Fibroblast of skin of abdomen (primary cell): ENCODE results near the gene TUBB3. TPM values are rescaled to one million over a fixed set of nuclear protein-coding genes. Genes with fewer than 3 reads are reported as not detected.
"Not testable (repeated sequence)": the region's sequence is repeated elsewhere in the genome, so short reads cannot be mapped to it uniquely, and the experiment has no call there.

ENCODE experiments used
- DNase-seq: peaks from one replicate; pipeline ENCODE4 v3.0.0-alpha.2; 2013
- polyA plus RNA-seq, 2 experiments: library from polyadenylated mRNA; unstranded; fragments of 120-200 nt; gene quantifications; one replicate each; pipeline ENCODE4 v1.2.1, GENCODE V29; 2013; ENCODE audit not compliant: insufficient read length in 2 of 2

Gene TUBB3
- polyA plus RNA-seq (2013, experiment 1 of 2; ENCODE audit: insufficient read length), result 150 TPM
- 163 TPM for polyA plus RNA-seq (2013, experiment 2 of 2; ENCODE audit: insufficient read length)

DNA sequence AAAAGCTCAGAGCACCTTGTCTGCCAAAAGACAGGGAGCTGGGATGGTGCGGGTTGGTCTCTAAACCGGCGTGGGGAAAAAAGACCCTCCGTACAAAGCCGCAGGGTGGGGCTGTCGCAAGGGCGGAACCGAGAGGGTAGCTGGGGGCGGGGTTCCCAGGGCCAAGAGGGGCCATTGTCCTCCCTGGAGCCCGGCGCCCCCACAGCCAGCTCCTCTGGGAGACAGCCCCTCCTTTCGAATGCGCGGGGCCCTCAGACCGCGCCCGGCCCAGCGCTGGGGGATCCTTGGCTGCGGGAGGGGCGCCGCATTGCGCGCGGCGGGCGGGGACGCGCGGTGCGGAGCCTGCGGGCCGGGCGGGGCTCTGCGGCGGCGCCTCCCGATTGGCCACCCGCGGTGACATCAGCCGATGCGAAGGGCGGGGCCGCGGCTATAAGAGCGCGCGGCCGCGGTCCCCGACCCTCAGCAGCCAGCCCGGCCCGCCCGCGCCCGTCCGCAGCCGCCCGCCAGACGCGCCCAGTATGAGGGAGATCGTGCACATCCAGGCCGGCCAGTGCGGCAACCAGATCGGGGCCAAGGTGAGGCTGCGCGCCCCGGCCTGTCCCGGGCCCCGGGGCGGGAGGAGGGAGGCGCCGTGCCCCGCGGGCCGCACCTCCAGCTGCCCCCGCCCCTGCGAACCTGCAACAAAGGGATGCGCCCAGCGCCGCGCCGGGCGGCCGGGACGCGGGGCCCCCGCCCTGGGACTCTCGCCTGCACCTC, at the start of gene TUBB3:
Gene TUBB3 (plus strand): TSS at position 459 of the 756 bp plus-strand sequence. CDS start 60 bp downstream, at position 519.
- peak; percentile 90 for DNase-seq

DNA sequence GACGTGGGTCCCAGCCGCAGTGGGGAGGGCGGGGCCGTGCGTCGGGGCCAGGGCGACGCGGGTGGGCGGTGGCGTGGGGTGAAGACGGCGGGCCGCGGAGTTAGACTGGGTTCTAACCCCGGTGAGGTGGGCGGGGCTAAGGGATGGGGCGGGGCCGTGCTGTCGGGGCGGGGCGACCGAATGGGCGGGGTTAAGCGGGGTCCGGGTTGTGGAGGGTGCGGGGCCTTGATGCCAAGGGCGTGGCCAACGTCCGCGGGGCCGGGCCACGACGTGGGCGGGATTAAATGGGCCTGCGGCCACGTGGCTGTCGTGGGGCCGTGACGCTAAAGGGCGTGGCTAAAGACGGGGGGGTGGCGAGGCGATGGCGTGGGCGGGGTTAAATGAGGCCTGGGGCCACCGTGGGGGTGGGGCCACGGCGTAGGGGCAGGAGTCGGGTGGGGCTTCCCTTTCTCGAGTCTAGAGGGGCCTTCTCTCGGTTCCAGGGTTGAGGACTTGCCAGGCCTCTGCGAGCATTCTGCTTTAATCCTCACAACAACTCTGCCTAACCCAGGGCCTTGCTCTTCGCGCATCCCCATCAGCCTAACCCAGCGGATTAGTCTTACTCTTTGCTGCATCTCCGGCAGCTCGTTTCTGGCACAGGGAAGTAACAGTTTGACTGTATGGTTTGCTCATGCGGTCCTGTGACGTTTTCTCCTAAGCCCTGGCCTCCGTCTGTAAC, 49.0 kb upstream of the TUBB3 start:
- DNase-seq, result peak; percentile 95

DNA sequence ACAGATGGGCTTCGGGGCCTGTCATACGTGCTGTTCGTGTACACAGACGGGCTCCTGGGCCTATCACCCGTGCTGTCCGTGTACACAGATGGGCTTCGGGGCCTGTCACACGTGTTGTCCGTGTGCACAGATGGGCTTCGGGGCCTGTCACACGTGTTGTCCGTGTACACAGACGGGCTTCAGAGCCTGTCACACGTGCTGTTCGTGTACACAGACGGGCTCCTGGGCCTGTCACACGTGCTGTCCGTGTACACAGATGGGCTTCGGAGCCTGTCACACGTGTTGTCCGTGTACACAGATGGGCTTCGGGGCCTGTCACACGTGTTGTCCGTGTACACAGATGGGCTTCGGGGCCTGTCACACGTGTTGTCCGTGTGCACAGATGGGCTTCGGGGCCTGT, 44.0 kb upstream of the TUBB3 start:
- DNase-seq, result not testable (repeated sequence)

DNA sequence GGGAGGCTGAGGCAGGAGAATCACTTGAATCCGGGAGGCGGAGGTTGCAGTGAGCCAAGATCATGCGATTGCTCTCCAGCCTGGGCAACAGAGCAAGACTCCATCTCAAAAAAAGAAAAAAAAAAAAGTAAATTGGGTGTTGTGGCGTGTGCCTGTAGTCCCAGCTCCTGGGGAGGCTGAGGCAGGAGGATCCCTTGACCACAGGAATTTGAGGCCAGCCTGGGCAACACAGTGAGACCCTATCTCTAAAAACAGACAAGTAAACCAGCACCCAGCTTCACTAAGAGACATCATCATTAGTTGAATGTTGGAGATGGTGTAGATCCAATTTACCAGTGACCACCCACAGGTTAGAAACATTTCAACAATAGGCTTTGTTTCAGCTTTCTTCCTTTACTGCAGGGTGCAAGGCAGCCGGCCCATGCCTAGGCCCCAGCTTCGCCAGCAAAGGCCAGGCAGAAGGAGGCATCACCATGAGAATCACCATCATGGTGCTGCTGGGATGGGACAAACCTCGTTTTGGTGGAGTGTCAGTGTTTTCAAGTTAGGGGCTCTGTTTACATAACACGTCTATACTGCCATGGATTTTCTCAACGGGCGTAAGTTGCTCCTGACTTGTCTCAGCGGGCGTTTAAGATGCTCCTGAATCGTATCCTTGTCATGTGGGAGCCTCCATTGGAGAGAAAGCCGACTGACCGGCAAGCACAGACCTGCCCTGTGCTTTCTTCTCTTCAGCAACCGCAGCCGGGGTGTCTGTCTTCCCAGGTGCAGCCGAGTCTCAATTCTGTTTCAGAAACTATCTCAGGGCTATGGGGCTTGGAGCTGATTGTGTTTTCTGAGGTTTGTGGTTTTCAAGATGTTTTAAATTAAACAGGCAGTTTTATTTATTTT, 42.4 kb upstream of the TUBB3 start:
- no peak for DNase-seq

DNA sequence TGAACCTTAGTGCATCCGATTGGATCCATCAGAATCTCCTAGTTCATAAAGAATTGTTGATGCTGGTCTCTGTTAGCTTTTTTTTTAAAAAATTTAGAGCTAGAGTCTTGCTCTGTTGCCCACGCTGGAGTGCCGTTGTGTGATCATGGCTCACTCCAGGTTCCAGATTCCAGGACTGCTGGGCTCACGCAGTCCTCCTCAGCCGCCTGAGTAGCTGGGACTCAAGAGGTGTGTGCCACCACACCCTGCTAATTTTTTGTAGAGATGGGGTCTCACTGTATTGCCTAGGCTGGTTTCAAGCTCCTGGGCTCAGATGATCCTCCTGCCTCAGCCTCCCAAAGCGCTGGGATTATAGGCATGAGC, 41.8 kb upstream of the TUBB3 start:
- DNase-seq, result no peak

DNA sequence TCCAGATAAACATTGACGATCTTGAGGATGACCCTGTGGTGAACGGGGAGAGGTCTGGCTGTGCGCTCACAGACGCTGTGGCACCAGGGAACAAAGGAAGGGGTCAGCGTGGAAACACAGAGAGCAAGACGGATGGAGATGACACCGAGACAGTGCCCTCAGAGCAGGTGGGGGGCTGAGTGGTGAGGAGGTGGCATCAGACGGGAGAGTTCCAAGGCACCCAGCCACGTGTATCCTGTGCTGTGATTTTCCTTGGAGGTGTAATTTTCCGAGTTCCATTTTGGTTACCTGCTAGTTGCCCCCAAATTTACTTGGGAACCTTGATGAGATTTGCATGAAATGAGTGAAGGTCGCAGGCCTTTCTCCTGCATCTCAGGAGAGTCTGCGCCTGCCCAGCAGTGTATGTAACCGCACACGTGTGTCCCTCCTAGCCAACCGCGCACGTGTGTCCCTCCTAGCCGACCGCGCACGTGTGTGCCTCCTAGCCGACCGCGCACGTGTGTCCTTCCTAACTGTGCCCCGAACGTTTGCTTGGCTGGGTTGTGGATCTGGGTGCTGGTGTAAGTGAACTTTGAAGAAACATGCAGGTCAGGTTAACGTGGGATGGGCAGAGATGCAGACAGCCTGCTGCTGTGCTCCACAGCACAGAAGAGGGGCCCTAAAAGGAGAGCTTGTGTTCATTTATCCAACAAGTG, 39.6 kb upstream of the TUBB3 start:
- no peak for DNase-seq

DNA sequence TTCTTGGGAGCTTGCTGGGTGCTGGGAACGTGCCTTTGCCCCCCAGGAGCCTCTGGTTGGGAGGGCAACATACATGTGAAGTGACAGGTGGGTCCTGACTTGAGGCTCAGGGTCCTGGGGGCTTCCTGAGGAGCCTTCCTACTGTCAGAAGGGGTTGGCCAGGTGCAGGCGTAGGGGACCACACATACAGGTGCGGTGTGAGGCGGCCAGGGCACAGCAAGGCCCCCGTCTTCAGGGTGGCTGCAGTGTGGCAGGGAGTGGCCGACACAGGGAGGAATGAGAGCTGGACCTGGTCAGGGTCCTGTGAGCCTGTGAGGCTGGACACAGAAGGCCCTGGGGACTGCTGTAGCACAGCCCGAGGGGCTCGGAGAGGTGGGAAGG, 39.1 kb upstream of the TUBB3 start:
- no peak for DNase-seq

DNA sequence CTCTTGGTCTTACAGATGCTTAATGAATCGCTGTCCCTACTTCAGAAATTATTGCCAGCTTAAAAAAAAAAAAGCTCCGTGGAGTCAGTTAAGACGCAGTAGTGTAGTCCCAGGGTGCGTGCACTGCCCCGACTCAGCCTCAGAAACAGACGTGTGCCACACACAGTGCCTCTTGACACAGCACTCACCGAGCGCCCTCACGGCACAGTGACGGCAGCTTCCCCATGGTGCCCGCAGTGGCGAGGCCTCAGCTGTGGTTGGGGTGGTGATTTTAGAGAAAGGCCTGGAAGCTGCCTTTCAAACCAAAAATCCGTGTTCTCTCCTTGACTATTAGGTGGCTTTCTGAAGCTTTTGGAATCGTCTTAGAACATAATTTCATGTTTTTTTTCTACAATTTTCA, 35.9 kb upstream of the TUBB3 start:
- DNase-seq, result no peak

DNA sequence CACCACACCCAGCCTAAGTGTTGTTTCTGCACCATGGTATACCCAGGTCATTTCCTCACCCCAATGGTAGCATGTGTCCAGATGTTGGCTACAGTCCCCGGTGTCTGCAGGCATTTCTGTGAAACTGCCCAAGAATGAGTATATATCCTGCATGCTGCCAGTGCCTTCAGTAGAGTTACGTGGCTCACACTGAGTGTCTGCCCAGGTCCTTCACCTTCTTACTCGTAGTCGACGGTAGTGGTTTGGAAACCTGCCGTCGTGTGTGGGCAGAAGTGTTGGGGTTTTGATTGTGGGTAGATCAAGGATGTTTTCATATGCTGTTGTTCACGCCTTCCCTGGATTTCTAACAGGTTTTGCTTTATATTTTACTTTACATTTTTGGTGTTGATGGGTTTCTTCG, 32.9 kb upstream of the TUBB3 start:
- no peak for DNase-seq

DNA sequence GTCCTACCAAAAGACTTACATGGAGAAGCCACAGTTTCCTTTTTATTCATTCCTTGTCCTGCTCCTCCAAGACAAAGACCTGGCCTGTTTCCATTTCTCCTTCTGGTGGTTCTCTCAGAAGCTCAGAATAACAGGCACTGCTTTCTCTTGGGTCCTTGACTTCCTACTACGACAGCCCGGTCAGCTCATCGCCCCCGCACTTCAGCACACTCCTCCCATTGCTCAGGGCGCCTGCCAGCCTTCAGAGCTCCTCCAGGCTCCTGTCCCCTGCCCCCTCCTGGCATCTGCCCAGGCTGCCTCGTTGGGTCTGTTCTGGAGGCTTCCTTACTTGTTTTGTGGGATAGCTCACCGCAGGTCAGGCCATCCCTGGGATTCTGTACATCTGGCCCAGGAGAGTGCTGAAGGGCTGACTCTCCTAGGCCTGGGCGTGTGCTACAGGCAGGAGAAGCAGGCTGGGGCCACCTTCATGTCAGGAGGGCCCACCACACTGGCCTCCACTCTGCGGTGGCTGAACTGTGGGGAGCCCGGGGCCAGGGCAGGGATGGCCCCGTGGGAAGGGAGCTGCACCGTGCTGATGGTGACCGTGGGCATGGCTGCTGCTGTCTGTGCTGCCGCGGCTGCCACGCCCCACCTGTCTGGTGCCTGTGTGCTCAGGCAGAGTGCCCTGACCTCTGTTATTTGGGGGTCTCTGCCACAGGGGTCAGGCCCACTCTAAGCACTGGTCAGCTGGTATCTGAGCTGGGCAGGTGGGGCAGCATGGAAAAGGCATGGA, 32.1 kb upstream of the TUBB3 start:
- DNase-seq, result no peak

DNA sequence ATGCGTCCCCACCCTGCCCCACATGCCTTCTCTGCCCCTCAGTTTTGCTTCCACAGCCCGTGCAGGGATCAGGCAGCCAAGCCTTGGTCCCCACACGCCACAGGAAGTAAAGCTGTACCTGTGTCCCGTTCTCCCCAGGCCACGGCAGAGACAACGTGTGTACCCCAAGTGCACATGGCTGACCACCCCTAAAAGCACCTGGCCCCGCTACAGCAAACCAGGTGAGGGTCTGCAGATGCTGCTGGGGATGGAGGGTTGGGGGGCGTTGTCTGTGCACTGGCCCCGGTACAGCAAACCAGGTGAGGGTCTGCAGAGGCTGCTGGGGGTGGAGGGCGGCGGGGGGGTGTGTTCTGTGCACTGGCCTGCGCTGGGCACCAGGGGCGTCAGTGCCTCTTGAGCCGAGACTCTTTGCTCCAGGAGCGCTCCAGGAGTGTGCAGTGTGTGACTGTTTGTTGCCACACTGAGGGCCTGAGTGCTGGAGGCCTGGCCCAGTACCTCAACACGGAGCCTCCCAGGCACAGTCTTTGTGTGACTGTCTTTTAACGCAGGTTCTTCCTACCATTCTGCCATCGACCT, 31.0 kb upstream of the TUBB3 start:
- no peak for DNase-seq

DNA sequence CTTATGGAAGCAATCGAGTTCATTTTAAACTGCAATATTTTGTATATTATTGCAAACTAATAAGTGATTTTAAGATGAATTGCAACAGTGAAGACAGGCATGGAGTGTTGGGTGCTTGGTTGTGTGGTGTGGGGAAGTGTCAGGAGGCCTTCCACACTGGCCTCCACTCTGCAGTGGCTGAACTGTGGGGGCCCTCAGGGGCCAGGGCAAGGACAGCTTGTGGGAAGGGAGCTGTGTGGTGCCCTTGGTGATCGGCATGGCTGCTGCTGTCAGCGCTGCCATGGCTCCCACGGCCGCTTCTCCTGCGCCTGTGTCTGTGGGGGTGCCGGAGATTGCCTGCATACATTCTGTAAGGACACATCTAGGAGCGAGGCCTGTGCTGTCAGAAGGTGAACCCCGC, 30.5 kb upstream of the TUBB3 start:
- DNase-seq, result no peak

DNA sequence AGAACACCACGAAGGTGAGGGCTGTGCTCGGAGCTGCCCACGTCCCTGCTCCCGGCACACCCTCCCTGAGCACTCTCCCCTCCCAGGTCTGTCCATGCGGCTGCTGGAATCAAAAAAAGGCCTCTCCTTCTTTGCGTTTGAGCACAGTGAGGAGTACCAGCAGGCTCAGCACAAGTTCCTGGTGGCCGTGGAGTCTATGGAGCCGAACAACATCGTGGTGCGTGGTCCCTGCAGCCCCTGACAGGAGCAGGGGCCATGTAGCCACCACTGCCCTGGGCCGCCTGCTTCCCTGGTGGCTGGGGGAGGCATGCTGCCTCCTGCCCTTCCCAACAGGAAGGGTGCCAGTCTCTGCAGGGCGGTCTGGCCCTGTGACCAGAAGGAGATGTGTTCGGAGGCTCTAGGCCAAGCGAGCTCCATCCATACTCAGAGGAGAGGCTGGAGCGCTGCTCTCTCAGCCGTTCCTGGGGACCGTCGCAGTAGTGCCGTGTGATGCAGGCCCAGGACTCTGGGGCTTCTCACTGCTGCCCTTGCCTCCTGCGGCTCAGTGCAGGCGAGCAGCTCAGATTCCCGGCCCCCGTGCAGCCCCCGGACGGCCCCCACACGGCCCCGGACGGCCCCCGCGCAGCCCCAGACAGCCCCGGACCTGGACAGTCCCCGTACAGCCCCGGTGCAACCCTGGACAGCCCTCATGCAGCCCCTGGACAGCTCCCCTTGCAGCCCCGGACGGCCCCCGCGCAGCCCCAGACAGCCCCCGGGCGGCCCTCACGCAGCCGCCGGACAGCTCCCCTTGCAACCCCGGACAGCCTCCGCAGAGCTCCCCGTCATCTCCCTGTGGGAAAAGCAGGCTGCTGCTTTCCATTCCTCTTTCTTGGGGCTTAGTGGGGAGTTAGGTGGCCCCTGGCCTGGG, 29.2 kb upstream of the TUBB3 start:
- no peak for DNase-seq

DNA sequence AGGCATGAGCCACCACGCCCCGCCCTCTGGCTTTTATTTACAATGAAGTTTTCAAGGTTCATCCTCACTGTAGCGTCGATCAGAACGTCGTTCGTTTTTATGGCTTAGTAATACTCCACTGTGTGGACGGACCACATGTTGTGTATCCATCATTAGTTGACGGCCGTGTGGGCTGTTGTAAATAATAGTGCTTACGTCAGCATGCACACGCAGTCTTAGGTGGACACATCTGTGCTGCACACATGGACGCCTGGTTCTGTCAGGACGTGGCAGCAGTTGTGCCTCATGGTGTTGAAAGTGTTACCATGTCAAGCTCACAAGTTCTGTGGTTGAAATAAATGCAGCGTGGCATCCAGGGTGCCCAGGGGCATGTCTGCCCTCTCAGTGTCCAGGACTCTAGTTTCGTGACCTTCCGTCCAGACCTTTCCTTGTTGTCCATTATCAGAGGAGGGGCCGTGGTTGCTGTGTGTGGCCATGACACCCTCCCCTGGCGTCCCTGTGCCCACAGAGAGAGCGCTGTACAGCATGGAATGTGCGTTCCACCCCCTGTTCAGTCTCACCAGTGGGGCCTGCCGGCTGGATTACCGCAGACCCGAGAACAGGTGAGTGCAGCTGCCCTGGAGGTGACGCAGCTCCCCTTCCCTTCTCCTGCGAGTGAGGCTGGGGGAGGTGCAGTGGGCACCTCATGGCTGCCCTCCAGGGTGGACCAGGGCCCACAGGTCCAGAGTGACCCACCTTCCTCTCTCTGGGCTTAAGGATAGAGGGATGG, 27.5 kb upstream of the TUBB3 start:
- DNase-seq, result no peak

DNA sequence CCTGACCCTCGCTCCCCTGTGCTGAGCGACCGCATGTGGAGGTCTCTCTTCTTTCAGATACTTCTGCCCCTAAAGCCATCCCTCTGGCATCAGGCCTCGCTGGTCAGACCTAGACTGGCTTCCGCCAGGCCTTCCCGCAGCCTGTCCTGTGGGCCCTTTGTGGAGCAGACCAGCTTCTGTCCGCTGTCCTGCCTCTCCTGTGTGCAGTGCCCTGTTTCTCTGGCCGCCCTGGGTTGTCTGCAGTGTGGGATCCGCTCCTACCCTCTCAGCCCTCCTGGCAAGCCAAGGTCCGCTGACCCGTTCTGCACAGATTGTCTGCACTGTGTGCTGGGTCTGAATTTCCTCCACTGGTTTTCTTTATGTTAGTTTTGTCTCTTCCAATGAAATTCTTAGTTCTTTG, 25.9 kb upstream of the TUBB3 start:
- DNase-seq, result no peak

DNA sequence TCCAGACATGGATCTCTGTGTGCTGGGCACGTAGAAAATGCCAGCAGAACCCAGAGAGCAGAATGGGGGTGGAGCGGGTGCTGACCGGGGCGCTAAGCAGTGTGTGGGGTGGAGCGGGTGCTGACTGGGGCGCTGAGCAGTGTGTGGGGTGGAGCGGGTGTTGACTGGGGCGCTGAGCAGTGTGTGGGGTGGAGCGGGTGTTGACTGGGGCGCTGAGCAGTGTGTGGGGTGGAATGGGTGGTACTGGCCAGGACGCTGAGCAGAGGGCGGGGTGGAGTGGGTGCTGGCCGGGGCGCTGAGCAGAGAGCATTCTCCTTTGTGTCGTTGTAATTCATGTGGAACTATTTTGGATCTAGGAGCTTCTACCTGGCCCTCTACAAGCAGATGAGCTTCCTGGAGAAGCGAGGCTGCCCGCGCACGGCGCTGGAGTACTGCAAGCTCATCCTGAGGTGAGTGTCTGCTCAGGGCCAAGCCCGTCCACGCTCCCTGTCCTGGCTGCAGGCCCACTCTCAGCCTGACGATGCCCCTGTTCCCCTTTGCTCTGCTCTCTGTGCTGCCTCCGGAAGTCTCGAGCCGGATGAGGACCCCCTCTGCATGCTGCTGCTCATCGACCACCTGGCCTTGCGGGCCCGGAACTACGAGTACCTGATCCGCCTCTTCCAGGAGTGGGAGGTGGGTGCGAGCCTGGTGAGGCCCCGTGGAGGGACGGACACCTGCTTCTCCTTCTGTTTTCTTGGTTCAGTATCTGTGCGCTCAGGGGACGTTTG, 24.8 kb upstream of the TUBB3 start:
- DNase-seq, result no peak

DNA sequence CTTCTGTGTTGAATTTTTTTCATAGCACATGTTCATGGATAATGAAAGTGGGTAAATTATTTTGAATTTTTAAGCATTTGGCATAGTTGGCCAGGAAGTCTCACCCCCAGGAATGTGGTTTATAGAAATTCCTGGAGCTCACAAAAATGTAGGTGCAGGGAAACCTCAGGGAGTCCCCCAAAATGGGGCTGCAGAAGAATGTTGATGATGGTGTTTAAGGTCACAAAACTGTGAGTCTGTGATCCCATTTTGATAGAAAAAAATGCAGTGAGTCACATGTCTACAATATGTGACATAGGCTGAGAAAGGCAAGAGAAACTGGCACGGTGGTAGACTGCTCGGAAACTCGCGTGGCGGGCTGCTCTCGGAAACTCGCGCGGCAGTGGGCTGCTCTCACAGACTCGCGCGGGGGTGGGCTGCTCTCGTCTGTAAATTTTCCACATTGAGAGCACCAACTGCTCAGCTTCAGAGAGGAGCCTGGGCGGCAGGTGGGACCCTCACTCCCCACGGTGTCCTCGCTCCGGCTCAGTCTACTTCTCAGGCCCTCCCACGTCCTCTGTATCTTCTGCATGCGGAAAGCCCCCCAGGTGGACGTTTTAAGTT, 23.2 kb upstream of the TUBB3 start:
- no peak for DNase-seq

DNA sequence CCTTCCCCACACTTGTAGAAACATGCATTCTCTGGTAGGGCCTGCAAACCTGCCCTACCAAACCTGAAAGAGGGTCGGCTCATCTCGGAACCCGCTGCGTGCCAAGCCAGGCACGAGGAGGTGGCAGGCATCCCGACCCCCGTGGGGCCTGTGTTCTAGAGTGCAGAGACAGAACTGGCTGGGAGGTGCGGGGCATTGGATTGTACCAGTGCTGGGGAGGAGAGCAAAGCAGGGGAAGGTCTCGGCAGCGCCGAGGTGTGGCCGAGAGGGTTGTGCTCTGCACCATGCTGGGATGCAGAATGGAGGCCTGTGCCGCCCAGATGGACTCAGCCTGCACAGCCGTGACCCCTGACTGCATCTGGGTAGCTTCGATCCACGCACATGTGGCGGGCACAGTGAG, 22.3 kb upstream of the TUBB3 start:
- DNase-seq, result no peak
